SIG-M5 (cell line): ENCODE measurements around the gene UBE4B.
A peak's percentile ranks its signal among the peaks of the same experiment; 100 is the strongest.
"Not testable (repeated sequence)": the region's sequence is repeated elsewhere in the genome, so short reads cannot be mapped to it uniquely, and the experiment has no call there.

Experiments
- DNase-seq: peaks from one replicate; lab custom pipeline; 2025; lab: John Stamatoyannopoulos, UW

UBE4B gene

GRCh38 chr1:10073371-10073770 lies 40.6 kb downstream of the UBE4B start:
- DNase-seq = not testable (repeated sequence)

- peak; percentile 48 for DNase-seq
Measured at GRCh38 chr1:10074059-10074851, 41.5 kb downstream of the UBE4B start.

- no peak for DNase-seq
Measured at GRCh38 chr1:10074852-10075730, 42.3 kb downstream of the UBE4B start.

- no peak for DNase-seq
Measured at GRCh38 chr1:10075732-10076131, 43.0 kb downstream of the UBE4B start.

GRCh38 chr1:10078494-10078893 lies 45.7 kb downstream of the UBE4B start:
- DNase-seq = no peak

- DNase-seq = no peak
Measured at GRCh38 chr1:10080523-10080922, 47.8 kb downstream of the UBE4B start.

- DNase-seq = no peak
Measured at GRCh38 chr1:10082785-10083479, 50.2 kb downstream of the UBE4B start.

- DNase-seq = no peak
Measured at GRCh38 chr1:10084045-10084444, 51.3 kb downstream of the UBE4B start.

- DNase-seq = no peak
Measured at GRCh38 chr1:10085076-10085475, 52.3 kb downstream of the UBE4B start.

GRCh38 chr1:10087210-10087609 lies 54.5 kb downstream of the UBE4B start:
- DNase-seq = no peak

GRCh38 chr1:10101929-10102328 lies 69.2 kb downstream of the UBE4B start:
- DNase-seq = no peak

GRCh38 chr1:10103193-10103592 lies 70.4 kb downstream of the UBE4B start:
- DNase-seq = no peak

- DNase-seq = no peak
Measured at GRCh38 chr1:10104834-10105233, 72.1 kb downstream of the UBE4B start.

- no peak for DNase-seq
Measured at GRCh38 chr1:10105484-10105883, 72.7 kb downstream of the UBE4B start.

- DNase-seq = no peak
Measured at GRCh38 chr1:10106241-10106640, 73.5 kb downstream of the UBE4B start.

GRCh38 chr1:10106756-10107475 lies 74.2 kb downstream of the UBE4B start:
- no peak for DNase-seq

GRCh38 chr1:10107476-10107847 lies 74.7 kb downstream of the UBE4B start:
- DNase-seq = not testable (repeated sequence)

- no peak for DNase-seq
Measured at GRCh38 chr1:10108134-10108663, 75.4 kb downstream of the UBE4B start.

GRCh38 chr1:10108948-10109708 lies 76.4 kb downstream of the UBE4B start:
- no peak for DNase-seq

GRCh38 chr1:10113501-10113900 lies 80.7 kb downstream of the UBE4B start:
- no peak for DNase-seq

GRCh38 chr1:10114746-10115145 lies 82.0 kb downstream of the UBE4B start:
- no peak for DNase-seq
